GM19351 (cell line): ENCODE data around the gene TUBA4B.

Source experiments
- ATAC-seq: cut with Tn5 transposase; IDR thresholded peaks from one replicate; pipeline ENCODE4 v1.9.1; 2021; ENCODE audit warnings: mild to moderate bottlenecking, moderate library complexity; ENCODE audit not compliant: unreplicated experiment

TUBA4B gene

DNA sequence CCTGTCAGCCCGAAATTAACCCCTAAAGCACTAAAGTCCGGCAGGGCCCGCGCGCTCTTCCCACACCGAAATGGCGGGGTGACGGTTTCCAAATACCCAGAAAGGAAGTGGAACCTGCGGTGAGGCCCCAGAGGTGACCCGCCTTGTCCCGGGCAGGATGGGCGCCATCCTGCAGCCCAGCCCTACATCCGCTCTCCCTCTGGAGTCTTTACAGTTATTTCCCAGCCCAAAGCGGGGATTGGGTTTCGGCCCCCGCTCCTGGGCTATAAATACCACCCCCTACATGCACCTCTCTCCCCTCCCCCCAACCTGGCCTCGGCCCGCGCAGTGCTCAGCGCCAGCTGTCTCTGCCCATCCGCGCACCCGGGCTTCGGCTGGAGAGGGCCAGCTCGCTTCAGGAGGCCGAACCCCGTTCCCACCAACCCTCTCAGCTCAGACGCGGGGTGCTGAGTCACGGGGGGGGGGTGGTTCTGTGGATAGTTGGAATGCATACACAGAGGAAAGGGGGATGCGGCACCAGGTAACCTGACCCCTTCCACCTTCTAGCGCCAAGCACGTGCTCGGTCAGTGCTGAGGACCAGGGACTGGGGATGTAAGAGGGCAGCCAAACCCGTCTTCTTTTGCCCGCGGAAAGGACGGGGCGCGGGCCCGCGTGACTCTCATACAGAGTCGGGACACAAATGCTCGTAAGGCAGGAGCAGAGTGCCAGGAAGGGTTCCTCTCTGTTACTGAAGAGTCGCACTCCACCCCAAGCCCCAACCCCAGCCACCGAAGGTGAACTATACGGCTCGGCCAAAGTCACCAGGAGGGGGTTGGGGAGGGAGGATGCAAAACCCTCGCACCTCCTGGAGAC lies at the start of gene TUBA4B:
Gene TUBA4B (plus strand): TSS at position 344 of the 853 bp plus-strand sequence. CDS start 165 bp downstream, at position 509.
- peak; percentile 20 for ATAC-seq

DNA sequence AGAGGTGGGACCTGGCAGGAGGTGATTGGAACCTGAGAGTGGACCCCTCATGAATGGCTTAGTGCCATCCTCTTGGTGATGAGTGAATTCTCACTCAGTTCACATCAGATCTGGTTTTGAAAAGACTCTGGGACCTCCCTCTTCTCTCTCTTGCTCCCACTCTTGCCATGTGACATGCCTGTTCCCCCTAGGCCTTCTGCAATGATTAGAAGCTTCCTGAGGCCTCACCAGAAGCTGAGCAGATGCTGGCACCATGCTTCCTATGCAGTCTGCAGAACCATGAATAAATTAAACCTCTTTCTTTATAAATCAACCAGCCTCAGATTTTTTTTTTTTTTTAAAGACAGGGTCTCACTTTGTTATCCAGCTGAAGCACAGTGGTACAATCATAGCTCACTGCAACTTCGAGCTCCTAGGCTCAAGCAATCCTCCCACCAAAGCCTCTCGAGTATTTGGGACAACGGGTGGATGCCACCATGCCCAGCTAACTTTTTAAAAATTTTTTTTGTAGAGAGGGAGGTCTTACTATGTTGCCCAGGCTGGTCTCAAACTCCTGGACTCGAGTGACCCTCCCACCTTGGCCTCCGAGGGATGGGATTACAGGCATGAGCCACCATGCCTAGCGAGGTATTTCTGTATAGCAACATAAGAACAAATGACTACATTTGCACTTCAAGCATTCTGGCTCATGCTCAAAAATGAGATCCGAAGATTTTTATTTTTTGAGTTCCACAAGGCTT lies 48.4 kb upstream of the TUBA4B start:
- no peak for ATAC-seq

DNA sequence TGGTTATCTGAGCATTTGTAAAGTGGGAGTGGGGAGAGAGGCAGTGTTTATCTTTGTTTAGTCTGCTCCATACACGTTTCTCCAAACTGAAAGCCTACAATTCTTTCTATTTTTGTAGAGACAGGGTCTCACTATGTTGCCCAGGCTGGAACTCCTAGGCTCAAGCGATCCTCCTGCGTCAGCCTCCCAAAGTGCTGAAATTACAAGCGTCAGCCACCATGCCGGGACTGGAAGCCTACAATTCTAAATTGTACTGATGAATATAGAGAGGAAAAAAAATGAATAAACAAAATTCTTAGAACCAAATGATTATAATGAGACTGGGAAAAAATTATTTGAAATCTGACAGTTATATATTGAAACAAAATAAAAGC lies 47.9 kb upstream of the TUBA4B start:
- no peak for ATAC-seq

GRCh38 chr2:219205981-219206327 lies 47.1 kb upstream of the TUBA4B start:
- ATAC-seq = no peak

DNA sequence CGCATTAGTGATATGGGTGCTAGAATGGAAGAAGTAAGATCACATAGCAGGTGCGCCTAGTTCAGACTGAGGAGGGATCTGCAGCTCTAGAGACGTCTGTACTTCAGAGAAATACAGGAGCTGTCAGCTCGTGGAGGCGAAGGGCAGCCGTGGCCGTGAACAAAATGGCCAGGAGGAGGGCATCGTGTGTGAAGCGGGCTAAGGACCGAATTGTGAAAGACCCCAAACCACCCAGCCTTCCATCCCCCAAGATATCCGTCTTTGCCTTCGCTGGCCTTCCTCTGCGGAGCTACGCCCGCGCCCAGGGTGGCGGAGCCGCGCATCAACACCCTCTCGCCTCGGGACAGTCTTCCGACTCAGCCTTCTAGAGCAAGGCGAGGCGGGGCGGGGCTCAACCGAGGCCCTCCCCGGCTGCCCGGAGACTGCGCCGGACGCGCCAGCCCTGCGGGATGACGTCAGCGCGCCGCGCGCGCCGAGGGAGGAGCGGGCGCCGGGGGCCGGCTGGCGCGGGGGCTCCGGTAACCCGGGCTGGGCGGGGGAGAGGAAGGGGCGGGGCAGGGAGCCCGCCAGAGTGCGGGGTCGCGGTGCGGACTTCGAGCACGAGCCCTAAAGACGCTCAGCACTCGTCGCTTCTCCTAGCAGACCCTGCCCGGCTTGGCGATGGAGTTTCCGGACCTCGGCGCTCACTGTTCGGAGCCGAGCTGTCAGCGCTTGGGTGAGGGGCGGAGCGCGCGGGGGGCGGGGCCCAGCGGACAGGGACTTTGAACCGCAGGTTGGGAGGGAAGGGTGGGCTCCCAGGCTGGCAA lies 46.5 kb upstream of the TUBA4B start, which contains the start of gene ZFAND2B:
Gene ZFAND2B (plus strand): TSS at position 455 of the 806 bp plus-strand sequence. CDS start 206 bp downstream, at position 661.
- ATAC-seq = peak; percentile 98

DNA sequence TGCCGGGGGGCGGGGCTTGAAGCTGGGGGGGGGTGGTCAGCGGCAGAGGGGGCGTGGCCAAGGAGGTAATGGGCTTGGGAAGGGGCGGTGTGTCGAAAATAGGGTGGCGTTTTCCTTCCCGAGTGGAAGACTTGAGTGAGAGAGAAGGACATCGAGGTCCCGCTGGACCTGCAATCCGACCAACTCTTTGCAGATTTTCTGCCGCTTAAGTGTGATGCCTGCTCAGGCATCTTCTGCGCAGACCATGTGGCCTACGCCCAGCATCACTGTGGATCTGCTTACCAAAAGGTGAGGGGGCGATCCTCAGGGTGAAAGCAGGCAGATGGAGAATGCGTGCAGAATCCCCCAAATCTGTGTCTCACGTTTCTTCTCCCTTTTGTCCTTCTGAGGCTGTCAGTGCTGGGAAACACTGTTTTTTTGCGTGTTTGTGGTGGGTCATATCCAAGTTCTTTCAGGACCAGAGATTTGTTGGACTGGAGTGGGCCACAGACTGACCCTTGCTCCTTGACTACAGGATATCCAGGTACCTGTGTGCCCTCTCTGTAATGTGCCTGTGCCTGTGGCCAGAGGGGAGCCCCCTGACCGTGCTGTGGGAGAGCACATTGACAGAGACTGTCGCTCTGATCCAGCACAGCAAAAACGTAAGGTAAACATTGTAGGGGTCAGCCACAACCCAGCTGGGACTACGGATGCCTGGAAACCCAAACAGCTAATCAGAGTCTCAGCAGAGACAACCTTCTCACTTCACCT lies 45.7 kb upstream of the TUBA4B start:
- ATAC-seq = no peak

DNA sequence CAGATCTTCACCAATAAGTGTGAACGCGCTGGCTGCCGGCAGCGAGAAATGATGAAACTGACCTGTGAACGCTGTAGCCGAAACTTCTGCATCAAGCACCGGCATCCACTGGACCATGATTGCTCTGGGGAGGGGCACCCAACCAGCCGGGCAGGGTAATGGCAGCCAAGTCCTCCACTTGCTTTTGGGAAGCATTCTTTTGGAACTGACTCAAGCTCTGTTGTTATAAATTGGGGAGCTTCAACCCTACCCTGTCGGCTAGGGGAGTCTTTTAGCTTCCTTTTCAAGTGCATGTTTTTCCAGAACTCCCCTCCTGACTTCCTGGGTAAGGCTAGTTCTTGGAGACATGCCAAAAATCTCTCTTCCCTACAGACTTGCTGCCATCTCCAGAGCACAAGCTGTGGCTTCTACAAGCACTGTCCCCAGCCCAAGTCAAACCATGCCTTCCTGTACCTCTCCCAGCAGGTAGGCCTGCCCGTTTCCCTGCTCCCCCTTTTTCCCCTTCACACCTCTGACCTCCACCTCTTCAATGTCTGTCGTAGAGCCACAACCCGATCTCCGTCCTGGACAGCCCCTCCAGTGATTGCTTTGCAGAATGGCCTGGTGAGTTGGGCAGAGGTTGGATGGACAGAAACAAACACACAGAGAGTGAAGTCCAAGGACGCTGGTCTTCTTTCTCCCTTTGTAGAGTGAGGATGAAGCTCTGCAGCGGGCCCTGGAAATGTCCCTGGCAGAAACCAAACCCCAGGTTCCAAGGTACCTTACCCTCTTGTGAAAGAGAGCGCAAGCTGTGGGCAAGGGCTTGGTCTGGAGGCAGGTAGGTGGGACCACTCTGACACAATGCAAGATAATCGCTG lies 44.9 kb upstream of the TUBA4B start:
- ATAC-seq = no peak

DNA sequence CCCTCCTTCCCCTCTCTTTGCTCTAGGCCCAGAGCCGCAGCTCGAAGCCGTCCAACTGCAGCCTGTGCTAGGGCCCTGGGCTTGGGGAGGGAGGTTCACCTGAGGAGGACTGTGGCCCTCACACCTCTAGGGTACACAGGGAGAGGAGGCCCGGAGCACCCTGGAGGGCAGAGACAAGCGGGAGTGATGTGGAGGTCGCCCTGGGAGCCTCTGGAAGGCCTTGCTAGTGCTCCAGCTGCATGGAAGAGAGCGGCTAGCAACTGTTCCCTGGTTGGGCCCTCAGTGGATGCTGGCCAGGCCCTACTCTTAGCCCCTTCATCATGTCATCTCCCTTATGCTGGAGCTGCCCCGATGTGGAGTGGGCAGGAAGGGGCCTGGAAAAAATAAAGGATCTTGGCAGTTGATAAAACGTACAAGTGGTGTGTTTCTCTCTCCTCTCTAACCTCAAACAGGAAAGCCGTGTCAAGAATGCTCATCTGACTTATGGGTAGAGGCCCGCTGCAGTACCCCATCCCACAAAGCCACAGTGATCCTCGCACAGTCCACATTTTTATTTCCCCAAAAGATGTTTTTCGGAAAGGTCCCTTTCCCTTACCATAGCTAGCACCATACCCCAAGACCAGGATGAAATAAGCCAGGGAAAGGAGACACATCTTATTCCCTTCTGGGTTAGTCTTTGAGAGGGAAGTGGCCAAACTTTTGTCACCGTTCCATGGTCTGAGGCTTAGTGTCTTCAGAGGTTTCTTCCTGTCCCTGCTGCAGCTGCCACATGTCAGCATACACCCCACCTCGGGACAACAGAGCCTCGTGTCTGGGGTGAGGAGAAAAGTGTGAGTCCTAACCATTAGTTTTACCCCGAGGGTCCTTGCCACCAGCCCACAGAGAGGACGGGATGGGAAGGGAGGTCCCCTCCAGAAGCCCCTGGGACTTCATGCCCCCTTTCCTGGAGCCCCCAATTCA lies 43.5 kb upstream of the TUBA4B start:
- ATAC-seq = no peak

GRCh38 chr2:219210196-219210885 lies 42.7 kb upstream of the TUBA4B start:
- ATAC-seq = no peak

- ATAC-seq = no peak
Observed at GRCh38 chr2:219210886-219211362, 42.1 kb upstream of the TUBA4B start.

- no peak for ATAC-seq
Observed at GRCh38 chr2:219213026-219213415, 40.0 kb upstream of the TUBA4B start.

GRCh38 chr2:219213486-219214071 lies 39.5 kb upstream of the TUBA4B start:
- ATAC-seq = no peak

DNA sequence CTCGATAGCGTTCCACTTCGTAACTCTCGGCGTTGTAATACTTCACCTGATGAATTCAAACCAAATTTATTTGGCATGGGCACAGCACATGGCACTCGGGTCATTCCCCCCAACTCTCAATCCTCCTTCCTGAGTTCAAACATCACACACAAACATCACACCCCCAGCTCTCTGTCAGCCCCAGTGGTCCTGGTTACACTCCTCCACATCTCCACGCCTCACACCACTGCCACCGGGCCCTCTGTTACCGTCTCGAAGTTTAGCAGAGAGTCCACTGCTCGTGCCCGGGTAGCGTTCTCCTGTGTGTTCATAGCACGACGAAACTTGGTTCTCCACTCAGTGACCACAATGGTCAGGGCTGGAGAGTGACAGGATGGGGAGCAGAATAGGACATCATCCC lies 38.9 kb upstream of the TUBA4B start:
- no peak for ATAC-seq

DNA sequence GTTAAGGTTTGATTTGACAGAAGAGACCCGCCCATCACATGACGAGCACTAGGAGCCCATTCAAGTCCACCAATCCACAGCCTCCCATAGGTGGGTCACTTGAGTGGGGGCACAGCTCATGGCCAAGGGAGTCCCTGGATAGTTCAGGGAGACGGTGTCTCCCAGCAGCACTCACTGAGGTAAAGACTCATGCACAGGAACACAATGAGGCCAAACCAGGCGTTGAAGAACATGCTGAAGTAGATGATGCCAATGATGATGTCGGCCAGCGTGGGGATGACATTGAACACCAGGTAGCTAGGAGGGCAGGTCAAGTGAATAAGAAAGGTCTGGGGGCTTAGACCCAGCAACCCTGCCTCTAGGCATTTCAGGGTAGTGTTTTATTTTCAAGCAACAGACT lies 38.3 kb upstream of the TUBA4B start:
- no peak for ATAC-seq

DNA sequence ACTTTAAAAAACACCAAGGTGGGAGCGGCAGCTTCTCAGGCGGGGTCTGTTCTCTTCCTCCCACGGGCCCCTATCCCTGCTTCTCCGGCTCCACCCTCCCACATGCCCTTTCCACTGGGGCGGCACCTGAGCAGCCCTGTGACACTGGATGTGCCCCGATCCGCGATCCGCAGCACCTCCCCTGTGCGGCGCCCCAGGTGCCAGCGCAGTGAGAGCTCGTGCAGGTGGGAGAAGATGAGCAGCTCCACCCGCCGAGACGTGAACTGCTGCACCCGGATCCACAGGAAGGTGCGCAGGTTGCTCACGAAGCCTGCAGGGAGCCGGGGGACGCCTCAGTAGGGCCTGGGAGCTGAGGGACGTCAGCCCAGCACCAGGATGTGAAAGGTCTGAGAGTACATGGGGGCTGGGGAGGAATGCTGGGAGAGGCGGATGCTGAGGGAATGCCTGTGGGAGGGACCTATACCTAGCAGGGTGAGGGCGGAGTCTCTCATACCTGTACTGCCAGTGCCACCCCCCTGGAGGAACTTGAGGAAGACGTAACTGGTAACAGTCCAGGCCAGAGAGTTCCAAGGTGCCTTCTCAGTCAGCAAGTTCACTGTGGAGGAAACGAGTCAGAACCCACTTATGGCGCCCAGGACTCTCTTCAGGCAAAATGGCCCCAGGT lies 37.0 kb upstream of the TUBA4B start:
- ATAC-seq = no peak

GRCh38 chr2:219216535-219216915 lies 36.5 kb upstream of the TUBA4B start:
- no peak for ATAC-seq

GRCh38 chr2:219218217-219218731 lies 34.8 kb upstream of the TUBA4B start:
- ATAC-seq = peak; percentile 32
